IMR-90 (cell line): ENCODE measurements around the gene CNIH1.

Experiments
- CEBPB ChIP-seq: IDR thresholded peaks from 2 replicates; pipeline ENCODE4 v1.6.1; 2012; ENCODE audit warnings: low read depth, low read length, improper control_type of control experiment
- MXI1 ChIP-seq: IDR thresholded peaks from 2 replicates; pipeline ENCODE4 v1.6.1; 2012; ENCODE audit warnings: low read depth, mild to moderate bottlenecking, low read length, moderate library complexity, borderline replicate concordance
- NFE2L2 ChIP-seq: fragments of 150-350 bp; IDR thresholded peaks from 2 replicates; pipeline ENCODE4 v1.6.1; 2016; ENCODE audit warnings: low read depth, mild to moderate bottlenecking, low read length
- POLR2A ChIP-seq: IDR thresholded peaks from 2 replicates; pipeline ENCODE4 v1.6.1; 2012; ENCODE audit warnings: mild to moderate bottlenecking, low read depth, low read length
- RAD21 ChIP-seq: IDR thresholded peaks from 2 replicates; pipeline ENCODE4 v1.6.1; 2012; ENCODE audit warnings: low read length, improper control_type of control experiment
- RFX5 ChIP-seq: IDR thresholded peaks from 2 replicates; pipeline ENCODE4 v1.8.0; 2012; ENCODE audit warnings: low read depth, mild to moderate bottlenecking, low read length, moderate library complexity
- SMC3 ChIP-seq: fragments of 150-350 bp; IDR thresholded peaks from 2 replicates; pipeline ENCODE4 v1.6.1; 2016; ENCODE audit warnings: low read depth, mild to moderate bottlenecking, antibody characterized with exemption, low read length, moderate library complexity
- TF ChIP-seq, protein P1 (sequence below): conservative IDR thresholded peaks from 2 replicates; pipeline ENCODE4 v1.5.1; 2012; ENCODE audit warnings: mild to moderate bottlenecking, low read depth, low read length, improper control_type of control experiment
- TF ChIP-seq, protein P2 (sequence below): fragments of 150-350 bp; IDR thresholded peaks from 2 replicates; pipeline ENCODE4 v1.6.1; 2017; ENCODE audit warnings: mild to moderate bottlenecking, antibody characterized with exemption, low read length, low read depth

DNA sequence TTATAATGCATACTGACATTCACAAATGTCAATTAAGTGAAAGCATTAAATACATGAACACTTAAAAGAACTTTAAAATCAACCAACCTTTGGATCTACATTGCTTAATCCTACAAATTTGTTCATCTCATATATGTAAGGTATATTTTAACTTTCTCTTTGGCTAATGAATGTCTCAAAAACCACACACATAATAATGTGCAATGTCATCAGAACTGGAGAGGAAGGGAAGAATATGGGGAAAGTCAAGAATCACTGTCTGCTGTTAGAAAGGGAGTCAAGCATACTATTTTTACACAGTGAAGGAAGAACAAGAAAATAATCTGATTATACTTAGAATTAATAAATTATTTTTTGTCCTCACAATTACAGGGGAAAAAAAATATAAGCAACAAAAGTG lies 42.7 kb upstream of the CNIH1 start:
- TF ChIP-seq POLR2A (no peak), RAD21 (no peak), CEBPB (no peak), SMC3 (no peak), RFX5 (no peak), MXI1 (no peak), NFE2L2 (no peak)
- TF ChIP-seq, protein P1, sequence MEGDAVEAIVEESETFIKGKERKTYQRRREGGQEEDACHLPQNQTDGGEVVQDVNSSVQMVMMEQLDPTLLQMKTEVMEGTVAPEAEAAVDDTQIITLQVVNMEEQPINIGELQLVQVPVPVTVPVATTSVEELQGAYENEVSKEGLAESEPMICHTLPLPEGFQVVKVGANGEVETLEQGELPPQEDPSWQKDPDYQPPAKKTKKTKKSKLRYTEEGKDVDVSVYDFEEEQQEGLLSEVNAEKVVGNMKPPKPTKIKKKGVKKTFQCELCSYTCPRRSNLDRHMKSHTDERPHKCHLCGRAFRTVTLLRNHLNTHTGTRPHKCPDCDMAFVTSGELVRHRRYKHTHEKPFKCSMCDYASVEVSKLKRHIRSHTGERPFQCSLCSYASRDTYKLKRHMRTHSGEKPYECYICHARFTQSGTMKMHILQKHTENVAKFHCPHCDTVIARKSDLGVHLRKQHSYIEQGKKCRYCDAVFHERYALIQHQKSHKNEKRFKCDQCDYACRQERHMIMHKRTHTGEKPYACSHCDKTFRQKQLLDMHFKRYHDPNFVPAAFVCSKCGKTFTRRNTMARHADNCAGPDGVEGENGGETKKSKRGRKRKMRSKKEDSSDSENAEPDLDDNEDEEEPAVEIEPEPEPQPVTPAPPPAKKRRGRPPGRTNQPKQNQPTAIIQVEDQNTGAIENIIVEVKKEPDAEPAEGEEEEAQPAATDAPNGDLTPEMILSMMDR, result no peak
- TF ChIP-seq, protein P2, sequence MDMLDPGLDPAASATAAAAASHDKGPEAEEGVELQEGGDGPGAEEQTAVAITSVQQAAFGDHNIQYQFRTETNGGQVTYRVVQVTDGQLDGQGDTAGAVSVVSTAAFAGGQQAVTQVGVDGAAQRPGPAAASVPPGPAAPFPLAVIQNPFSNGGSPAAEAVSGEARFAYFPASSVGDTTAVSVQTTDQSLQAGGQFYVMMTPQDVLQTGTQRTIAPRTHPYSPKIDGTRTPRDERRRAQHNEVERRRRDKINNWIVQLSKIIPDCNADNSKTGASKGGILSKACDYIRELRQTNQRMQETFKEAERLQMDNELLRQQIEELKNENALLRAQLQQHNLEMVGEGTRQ, result no peak
